Skeletal muscle cell (primary cell): ENCODE measurements around the gene TMEM156.
A peak's percentile ranks its signal among the peaks of the same experiment; 100 is the strongest.
"Not testable (repeated sequence)": the region's sequence is repeated elsewhere in the genome, so short reads cannot be mapped to it uniquely, and the experiment has no call there.

Experiments used
- DNase-seq: peaks from one replicate; pipeline ENCODE4 v3.0.0-alpha.2; 2010; ENCODE audit warnings: low read depth
- H3K4me3 ChIP-seq: 2 replicates; pipeline ENCODE4 v1.5.1; 2011; ENCODE audit warnings: low read depth, mild to moderate bottlenecking, control low read depth, low read length, moderate library complexity

The TMEM156 gene

GRCh38 chr4:39044956-39045826, 13.0 kb upstream of the TMEM156 start:
- DNase-seq, result no peak
- H3K4me3 ChIP-seq, result peak overlapping the region; percentile 66

GRCh38 chr4:39044364-39044955, 12.3 kb upstream of the TMEM156 start:
- peak overlapping the region; percentile 66 for H3K4me3 ChIP-seq
- peak; percentile 62 for DNase-seq

GRCh38 chr4:39043861-39044363, 11.7 kb upstream of the TMEM156 start:
- DNase-seq, result no peak
- peak overlapping the region; percentile 66 for H3K4me3 ChIP-seq

- no peak overlapping the region for H3K4me3 ChIP-seq
Measured at GRCh38 chr4:39043058-39043860, 11.1 kb upstream of the TMEM156 start.

GRCh38 chr4:39042366-39042765, 10.2 kb upstream of the TMEM156 start:
- no peak for DNase-seq
- H3K4me3 ChIP-seq, result no peak overlapping the region

More at GRCh38 chr4:39043058-39043860, 11.1 kb upstream of the TMEM156 start:
- no peak for DNase-seq

- no peak overlapping the region for H3K4me3 ChIP-seq
- DNase-seq, result no peak
Measured at GRCh38 chr4:39039108-39039507, 6.9 kb upstream of the TMEM156 start.

- DNase-seq, result no peak
Measured at GRCh38 chr4:39037941-39038340, 5.7 kb upstream of the TMEM156 start.

GRCh38 chr4:39037491-39037825, 5.2 kb upstream of the TMEM156 start:
- no peak overlapping the region for H3K4me3 ChIP-seq
- no peak for DNase-seq

More at GRCh38 chr4:39037941-39038340, 5.7 kb upstream of the TMEM156 start:
- no peak overlapping the region for H3K4me3 ChIP-seq

- H3K4me3 ChIP-seq, result no peak overlapping the region
- DNase-seq, result peak; percentile 47
Measured at GRCh38 chr4:39036172-39036571, 4.0 kb upstream of the TMEM156 start.

- DNase-seq, H3K4me3 ChIP-seq: not testable (repeated sequence)
Measured at GRCh38 chr4:39031590-39032020, 604 bp downstream of the TMEM156 start.

GRCh38 chr4:39030725-39031124, 1.5 kb downstream of the TMEM156 start:
- no peak for DNase-seq
- no peak overlapping the region for H3K4me3 ChIP-seq

- no peak overlapping the region for H3K4me3 ChIP-seq
- DNase-seq, result no peak
Measured at GRCh38 chr4:39029752-39030694, 2.2 kb downstream of the TMEM156 start.

GRCh38 chr4:39026096-39026495, 6.1 kb downstream of the TMEM156 start:
- H3K4me3 ChIP-seq, result no peak overlapping the region
- no peak for DNase-seq

- DNase-seq, result no peak
- H3K4me3 ChIP-seq, result no peak overlapping the region
Measured at GRCh38 chr4:39025552-39026085, 6.6 kb downstream of the TMEM156 start.

- DNase-seq, result no peak
- H3K4me3 ChIP-seq, result no peak overlapping the region
Measured at GRCh38 chr4:39024311-39024865, 7.8 kb downstream of the TMEM156 start.

GRCh38 chr4:39023059-39023458, 9.2 kb downstream of the TMEM156 start:
- no peak overlapping the region for H3K4me3 ChIP-seq
- DNase-seq, result no peak

GRCh38 chr4:39022241-39022640, 10.0 kb downstream of the TMEM156 start:
- no peak overlapping the region for H3K4me3 ChIP-seq
- DNase-seq, result no peak

GRCh38 chr4:39021631-39022030, 10.6 kb downstream of the TMEM156 start:
- no peak for DNase-seq
- H3K4me3 ChIP-seq, result no peak overlapping the region
